Measurements from ENCODE around the gene PRG3.

Gene PRG3

GRCh38 chr11:57380975-57381374 lies at the start of gene PRG3:
Gene PRG3, minus strand, starts transcription at chr11:57381150. Its CDS starts 442 bp downstream, at chr11:57380708.
- no peak for FAIRE-seq
- no peak for DNase-seq (ENCODE audit: insufficient read length, low spot score)

DNA sequence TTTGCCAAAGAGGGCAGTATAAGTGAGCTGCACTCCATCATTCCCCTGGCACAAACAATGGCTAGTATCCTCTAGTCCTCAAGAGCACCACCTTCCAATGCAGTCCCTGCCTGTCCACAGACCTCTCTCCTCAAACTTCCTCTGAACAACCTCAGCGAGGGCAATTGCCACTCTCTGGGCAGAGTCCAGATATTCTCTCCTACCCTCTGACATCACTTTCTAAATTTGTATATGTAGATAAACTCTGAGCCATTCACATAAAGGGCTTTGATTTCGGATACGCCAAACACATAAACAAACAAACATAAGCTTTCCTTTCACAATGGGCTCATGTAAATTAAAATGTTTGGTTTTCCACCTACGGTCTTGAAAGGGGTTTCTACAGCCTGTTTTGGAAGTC lies 49.0 kb upstream of the PRG3 start:
- FAIRE-seq (no peak), DNase-seq (ENCODE audit: insufficient read length, low spot score) (no peak)

- DNase-seq (ENCODE audit: insufficient read length, low spot score) (no peak), FAIRE-seq (no peak)
Measured at GRCh38 chr11:57428643-57429042, 47.7 kb upstream of the PRG3 start.

GRCh38 chr11:57427727-57428082 lies 46.8 kb upstream of the PRG3 start:
- no peak for FAIRE-seq

DNA sequence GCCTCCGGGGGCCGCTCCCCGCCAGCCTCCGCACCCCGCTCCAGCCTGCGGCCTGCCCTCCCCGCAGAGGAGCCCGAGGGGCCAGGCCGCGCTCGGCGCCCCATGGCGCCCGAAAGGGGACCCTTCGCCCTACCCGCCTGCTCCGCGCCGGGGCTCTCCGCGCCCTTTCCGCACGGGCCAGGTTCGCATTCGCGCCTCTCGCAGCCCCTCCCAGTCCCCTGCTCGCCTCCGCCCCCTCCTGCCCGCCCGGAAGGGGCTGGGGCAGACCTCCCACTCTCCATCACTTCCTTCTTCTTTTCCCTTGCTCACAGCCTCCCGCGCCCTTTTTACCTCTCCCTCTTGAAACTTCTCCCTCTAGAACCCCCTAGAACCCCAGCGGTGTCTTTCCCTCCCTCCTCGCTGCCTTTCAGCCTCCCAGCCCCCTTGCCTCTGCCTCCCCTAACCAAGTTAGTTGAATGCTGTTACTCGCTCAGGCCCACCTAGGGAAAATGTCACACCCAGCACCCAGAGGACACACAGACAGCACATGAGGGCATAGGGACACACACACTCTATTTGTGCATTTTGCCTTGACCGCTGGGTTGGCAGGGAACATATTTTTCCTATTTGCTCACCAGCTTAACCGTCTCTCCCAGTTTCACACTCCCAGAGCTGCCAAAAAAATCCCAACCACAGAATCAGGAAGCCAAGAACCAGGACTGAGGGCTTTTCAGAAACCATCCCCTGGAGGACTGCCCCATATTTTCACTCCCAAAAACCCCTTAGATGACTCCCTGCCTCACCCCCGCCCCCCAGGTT lies 46.2 kb upstream of the PRG3 start, which contains the start of gene SLC43A3:
SLC43A3 (minus strand) TSS at position 193 of the 798 bp plus-strand sequence. CDS start 949 bp downstream, outside the sequence.
- FAIRE-seq: no peak
- peak; percentile 44 for DNase-seq (ENCODE audit: insufficient read length, low spot score)

More at GRCh38 chr11:57427727-57428082, 46.8 kb upstream of the PRG3 start:
- DNase-seq (ENCODE audit: insufficient read length, low spot score): no peak

DNA sequence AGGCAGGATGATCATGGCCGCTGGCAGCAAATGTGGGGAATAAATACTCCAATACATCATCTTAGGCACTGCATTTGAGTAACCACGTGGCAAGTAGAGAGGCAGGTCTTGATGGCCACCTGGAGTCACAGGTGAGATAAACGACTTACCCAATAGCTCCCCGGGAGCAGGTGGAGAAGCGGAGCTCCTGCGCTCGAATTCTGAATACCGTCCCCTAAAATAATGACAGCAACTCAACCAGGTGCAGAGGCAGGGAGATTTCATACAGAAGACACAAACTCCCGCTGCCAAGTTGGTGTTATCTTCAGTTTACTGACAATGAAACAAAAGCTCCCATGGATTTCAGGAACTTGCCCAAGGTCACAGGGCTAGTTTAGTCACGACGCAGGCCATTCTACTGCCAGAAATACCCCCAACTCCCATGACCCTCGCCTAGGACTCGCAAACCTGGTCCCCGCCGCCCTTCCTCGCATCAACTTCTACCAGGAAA lies 45.5 kb upstream of the PRG3 start:
- DNase-seq (ENCODE audit: insufficient read length, low spot score) (no peak), FAIRE-seq (peak; percentile 94)

- FAIRE-seq (peak; percentile 39), DNase-seq (ENCODE audit: insufficient read length, low spot score) (no peak)
Measured at GRCh38 chr11:57425565-57426438, 44.9 kb upstream of the PRG3 start.

DNA sequence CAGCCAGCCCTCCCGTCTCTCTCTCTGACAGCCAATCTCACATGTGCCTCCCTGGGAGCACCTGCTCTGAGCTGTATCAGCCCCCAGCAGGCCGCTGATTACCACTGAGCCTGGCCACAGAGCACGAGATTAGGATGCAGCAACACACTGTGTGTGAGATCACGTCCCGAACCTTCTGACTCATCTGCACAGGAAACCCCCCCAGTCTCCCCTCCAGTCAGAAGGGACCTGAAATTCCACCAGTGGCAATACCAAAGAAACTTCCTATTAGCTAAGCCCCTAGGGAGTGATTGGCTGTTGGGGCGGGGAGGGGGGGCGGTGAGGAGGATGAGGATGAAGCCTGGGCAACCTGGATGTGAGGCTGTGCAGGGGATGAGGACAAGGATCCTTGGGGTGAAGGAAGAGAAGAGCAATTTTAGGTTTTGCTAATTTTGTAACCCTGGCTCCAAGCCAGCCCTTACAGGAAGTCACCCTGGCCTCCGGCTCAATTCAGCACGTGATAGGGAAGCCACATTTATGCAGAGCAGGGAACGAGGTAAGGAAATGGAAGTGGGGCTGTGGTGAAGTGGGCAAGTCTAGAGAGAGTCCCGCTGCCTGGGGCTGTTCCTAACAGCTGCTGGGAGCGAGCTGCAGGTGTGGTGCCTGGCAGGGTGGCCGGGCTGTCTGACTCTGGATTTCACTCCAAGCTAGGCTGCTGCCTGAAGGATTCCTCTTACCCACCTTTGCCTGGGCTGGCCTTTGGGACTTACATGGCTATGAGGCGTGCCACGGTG lies 44.0 kb upstream of the PRG3 start:
- peak; percentile 61 for DNase-seq (ENCODE audit: insufficient read length, low spot score)
- peak; percentile 98 for FAIRE-seq

DNA sequence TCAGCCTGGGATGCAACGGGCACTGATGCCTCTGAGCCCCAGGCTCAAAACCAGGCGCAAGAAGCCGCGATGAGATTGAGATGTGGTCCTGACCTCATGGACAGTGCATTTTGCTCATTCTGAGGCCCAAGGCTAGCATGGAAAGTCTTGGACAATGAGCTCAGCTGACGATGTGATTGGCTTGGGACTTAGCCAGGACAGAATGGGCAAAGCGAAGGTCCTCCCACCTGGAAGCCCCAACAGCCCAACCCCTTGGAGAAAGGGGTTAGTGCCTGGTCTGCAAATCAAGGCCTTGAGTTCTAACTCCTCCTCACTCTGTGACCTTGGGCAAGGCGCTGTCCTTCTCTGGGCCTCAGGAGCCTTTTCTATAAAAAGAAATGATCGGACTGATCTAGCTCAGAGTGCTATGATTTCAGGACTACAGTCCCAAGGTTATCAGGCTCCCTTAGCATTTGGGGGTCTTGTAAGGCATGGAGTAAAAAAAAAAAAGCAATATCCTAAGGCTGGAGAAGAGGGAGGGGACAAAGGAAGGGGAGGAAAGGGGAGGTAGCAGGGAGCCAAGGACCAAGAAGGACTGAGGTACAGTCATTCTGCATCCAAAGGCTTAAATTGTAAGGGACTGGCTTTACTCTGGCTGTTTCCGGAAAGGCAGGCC lies 43.3 kb upstream of the PRG3 start:
- no peak for DNase-seq (ENCODE audit: insufficient read length, low spot score)
- no peak for FAIRE-seq

- FAIRE-seq (peak; percentile 63), DNase-seq (ENCODE audit: insufficient read length, low spot score) (no peak)
Measured at GRCh38 chr11:57422669-57423068, 41.7 kb upstream of the PRG3 start.

GRCh38 chr11:57421805-57422204 lies 40.9 kb upstream of the PRG3 start:
- DNase-seq (ENCODE audit: insufficient read length, low spot score) (no peak), FAIRE-seq (no peak)

DNA sequence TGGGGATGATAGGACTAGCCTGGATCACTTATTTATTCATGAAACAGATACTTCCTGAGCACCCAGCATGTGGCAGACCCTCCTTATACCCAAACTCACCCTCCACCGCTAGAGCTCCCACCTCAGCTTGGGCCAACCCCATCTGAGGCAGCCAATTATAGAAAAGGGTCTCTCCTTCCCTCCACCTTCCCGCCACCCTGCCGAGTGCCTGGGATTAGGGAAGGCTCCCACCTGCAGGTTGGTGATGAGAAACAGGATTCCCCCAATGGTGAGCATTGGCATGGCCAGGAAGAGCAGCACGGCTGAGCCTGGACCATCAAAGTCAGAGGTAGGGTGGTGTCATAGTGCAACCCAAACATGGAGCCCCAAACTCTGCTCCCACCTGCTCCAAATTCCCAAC lies 40.1 kb upstream of the PRG3 start:
- FAIRE-seq (no peak), DNase-seq (ENCODE audit: insufficient read length, low spot score) (no peak)

- no peak for FAIRE-seq
- DNase-seq (ENCODE audit: insufficient read length, low spot score): no peak
Measured at GRCh38 chr11:57419146-57419545, 38.2 kb upstream of the PRG3 start.

- DNase-seq (ENCODE audit: insufficient read length, low spot score) (no peak), FAIRE-seq (no peak)
Measured at GRCh38 chr11:57418131-57418530, 37.2 kb upstream of the PRG3 start.

- no peak for FAIRE-seq
- no peak for DNase-seq (ENCODE audit: insufficient read length, low spot score)
Measured at GRCh38 chr11:57417056-57417455, 36.1 kb upstream of the PRG3 start.

DNA sequence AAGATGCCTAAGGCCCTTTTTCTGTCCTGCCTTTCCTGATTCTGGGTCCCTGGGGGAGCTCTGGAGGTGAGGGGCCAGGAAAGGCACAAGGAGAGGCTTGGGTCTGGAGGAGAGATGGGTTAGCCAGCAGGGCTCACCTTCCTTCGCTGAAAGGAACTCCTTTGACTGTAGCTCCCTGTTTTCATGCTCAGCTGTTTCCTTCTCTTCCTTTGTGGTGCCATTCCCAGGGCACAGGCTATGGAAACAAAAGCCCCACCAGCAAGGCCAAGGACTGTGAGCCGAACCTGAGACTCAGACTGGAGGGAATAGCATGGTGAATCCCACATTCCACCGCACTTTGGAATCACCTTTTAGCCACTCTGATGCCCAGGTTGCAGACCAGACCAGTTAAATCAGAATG lies 35.5 kb upstream of the PRG3 start:
- no peak for FAIRE-seq
- DNase-seq (ENCODE audit: insufficient read length, low spot score): no peak

DNA sequence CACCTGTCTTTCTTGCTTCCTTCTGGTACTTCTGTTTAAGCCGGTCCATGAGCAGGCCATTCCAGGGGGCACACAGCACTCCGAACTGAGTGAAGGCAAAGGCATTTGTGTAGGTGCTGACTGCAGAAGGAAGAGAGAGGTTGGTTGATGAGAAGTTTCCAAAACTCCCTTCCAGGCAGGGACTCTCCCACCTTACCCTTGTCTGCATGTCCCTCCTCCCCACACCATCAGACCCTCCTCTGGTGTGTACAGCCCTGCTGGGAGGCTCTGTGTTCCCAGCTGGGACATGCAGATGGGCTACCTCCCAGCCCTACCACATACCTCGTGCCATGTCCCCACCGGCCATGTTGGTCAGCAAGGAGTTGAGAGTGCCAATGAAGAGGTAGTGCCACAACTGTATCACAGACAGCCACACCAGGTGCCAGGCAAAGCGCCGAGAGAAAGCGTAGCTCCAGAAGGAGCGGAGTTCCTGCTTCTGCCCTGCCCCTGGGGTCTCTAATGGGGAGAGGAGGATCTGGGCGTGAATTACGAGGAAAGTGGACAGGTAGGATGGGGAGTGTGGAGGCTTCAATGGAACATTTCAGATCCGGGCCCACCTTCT lies 33.8 kb upstream of the PRG3 start:
- DNase-seq (ENCODE audit: insufficient read length, low spot score) (no peak), FAIRE-seq (no peak)

GRCh38 chr11:57413681-57414080 lies 32.7 kb upstream of the PRG3 start:
- DNase-seq (ENCODE audit: insufficient read length, low spot score): no peak
- no peak for FAIRE-seq

DNA sequence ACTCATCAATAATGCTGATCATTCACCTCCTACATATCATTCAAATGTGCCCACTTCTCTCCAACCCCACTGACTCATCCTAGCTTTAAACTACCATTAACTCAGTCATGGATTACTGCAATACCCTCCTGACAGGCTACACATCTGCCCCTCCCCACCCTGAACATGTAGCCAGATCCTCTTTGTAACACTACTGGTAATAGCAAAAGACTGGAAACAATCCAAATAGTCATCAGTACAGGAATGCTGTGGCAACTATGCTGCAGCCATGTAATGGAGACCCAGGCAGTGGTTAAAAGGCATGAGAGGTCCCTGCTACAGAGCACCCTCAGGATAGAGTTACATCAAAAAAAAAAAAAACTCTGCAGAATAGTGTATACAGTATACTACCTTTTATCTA lies 29.3 kb upstream of the PRG3 start:
- FAIRE-seq (no peak), DNase-seq (ENCODE audit: insufficient read length, low spot score) (no peak)
